Smooth muscle cell (in vitro differentiated cells): ENCODE data around the gene CENPH. TPM values are rescaled to one million over a fixed set of nuclear protein-coding genes. Genes with fewer than 3 reads are reported as not detected.
"Not testable (repeated sequence)": the region's sequence is repeated elsewhere in the genome, so short reads cannot be mapped to it uniquely, and the experiment has no call there.

Experiments
- DNase-seq: peaks from one replicate; lab custom pipeline; 2025; ENCODE audit not compliant: unreplicated experiment; lab: John Stamatoyannopoulos, UW
- H2AFZ ChIP-seq: fragments of 200-600 bp; sonication (generic); 2 replicates; pipeline ENCODE4 v1.6.0; 2016; ENCODE audit warnings: antibody characterized with exemption, low read depth, mild to moderate bottlenecking
- H3F3A ChIP-seq: fragments of 200-600 bp; sonication (generic); 2 replicates; pipeline ENCODE4 v1.6.0; 2017; ENCODE audit warnings: antibody characterized with exemption, low read depth
- H3K27ac ChIP-seq: fragments of 200-600 bp; sonication (generic); 2 replicates; pipeline ENCODE4 v1.5.1; 2016; ENCODE audit warnings: low read depth, mild to moderate bottlenecking
- H3K27me3 ChIP-seq: fragments of 200-600 bp; sonication (generic); 2 replicates; pipeline ENCODE4 v1.6.1; 2016; ENCODE audit warnings: low read depth, mild to moderate bottlenecking
- H3K36me3 ChIP-seq: fragments of 200-600 bp; sonication (generic); 2 replicates; pipeline ENCODE4 v1.5.1; 2016; ENCODE audit warnings: low read depth
- H3K4me1 ChIP-seq: fragments of 200-600 bp; sonication (generic); 2 replicates; pipeline ENCODE4 v1.5.1; 2016; ENCODE audit warnings: low read depth
- H3K4me2 ChIP-seq: fragments of 200-600 bp; sonication (generic); 2 replicates; pipeline ENCODE4 v1.6.0; 2016; ENCODE audit warnings: mild to moderate bottlenecking
- H3K4me3 ChIP-seq: fragments of 200-600 bp; sonication (generic); 2 replicates; pipeline ENCODE4 v1.5.1; 2016; ENCODE audit warnings: mild to moderate bottlenecking
- H3K79me2 ChIP-seq: fragments of 200-600 bp; sonication (generic); 2 replicates; pipeline ENCODE4 v1.6.0; 2016; ENCODE audit warnings: low read depth, mild to moderate bottlenecking
- H3K9ac ChIP-seq: fragments of 200-600 bp; sonication (generic); 2 replicates; pipeline ENCODE4 v1.6.0; 2016; ENCODE audit warnings: low read depth
- H3K9me3 ChIP-seq: fragments of 200-600 bp; sonication (generic); replicated peaks from 2 replicates; pipeline ENCODE4 v1.5.1; 2016; ENCODE audit warnings: low read depth
- H4K20me1 ChIP-seq: fragments of 200-600 bp; sonication (generic); 2 replicates; pipeline ENCODE4 v1.6.0; 2016; ENCODE audit warnings: low read depth
- WGBS: methylation state at CpG from one replicate; pipeline ENCODE4 v1.1.7; 2016; ENCODE audit warnings: low lambda C conversion rate; 5-methylcytosine and 5-hydroxymethylcytosine counted together
- polyA plus RNA-seq: library from polyadenylated mRNA; unstranded; fragments of >200 nt; fragmentation: Nextera tagmentation; extraction: Ambion mirVana; gene quantifications from 2 replicates; pipeline ENCODE4 v1.2.1, GENCODE V29; 2016
- total RNA-seq: library from RNA; depleted of rRNA; stranded (reverse); fragments of >200 nt; gene quantifications from 2 replicates; pipeline ENCODE4 v1.2.3, GENCODE V29; 2014
- TF ChIP-seq, protein P1 (sequence below): fragments of 200-600 bp; sonication (generic); IDR thresholded peaks from 2 replicates; pipeline ENCODE4 v1.5.1; 2017; ENCODE audit warnings: borderline replicate concordance, mild to moderate bottlenecking, antibody characterized with exemption; ENCODE audit not compliant: insufficient read depth, poor library complexity, severe bottlenecking

The CENPH gene
- total and polyA plus RNA-seq, 2 experiments from 2014 or later = 10.5 to 15.5 TPM

GRCh38 chr5:69217548-69218526 lies 28.5 kb downstream of the CENPH start:
- Histone ChIP-seq H3F3A (no peaks in the 10 kb centered on the region), H3K27ac (peak overlapping the region; percentile 63), H3K4me1 (peaks cover 12% of the 10 kb centered on the region), H3K27me3 (no peaks in the 10 kb centered on the region), H4K20me1 (no peaks in the 10 kb centered on the region), H3K36me3 (no peaks in the 10 kb centered on the region), H3K79me2 (peaks cover 38% of the 10 kb centered on the region), H3K9me3 (no peaks in the 10 kb centered on the region), H2AFZ (peak overlapping the region; percentile 86), H3K4me2 (peak overlapping the region; percentile 91), H3K9ac (peak overlapping the region; percentile 40), H3K4me3 (peak overlapping the region; percentile 74)
- TF ChIP-seq, protein P1, sequence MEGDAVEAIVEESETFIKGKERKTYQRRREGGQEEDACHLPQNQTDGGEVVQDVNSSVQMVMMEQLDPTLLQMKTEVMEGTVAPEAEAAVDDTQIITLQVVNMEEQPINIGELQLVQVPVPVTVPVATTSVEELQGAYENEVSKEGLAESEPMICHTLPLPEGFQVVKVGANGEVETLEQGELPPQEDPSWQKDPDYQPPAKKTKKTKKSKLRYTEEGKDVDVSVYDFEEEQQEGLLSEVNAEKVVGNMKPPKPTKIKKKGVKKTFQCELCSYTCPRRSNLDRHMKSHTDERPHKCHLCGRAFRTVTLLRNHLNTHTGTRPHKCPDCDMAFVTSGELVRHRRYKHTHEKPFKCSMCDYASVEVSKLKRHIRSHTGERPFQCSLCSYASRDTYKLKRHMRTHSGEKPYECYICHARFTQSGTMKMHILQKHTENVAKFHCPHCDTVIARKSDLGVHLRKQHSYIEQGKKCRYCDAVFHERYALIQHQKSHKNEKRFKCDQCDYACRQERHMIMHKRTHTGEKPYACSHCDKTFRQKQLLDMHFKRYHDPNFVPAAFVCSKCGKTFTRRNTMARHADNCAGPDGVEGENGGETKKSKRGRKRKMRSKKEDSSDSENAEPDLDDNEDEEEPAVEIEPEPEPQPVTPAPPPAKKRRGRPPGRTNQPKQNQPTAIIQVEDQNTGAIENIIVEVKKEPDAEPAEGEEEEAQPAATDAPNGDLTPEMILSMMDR = peak; percentile 8
- DNase-seq = peak; percentile 78
- under 1% methylated on average over 73 of the region's 73 CpGs for WGBS

GRCh38 chr5:69219939-69220338 lies 30.6 kb downstream of the CENPH start:
- peaks cover 55% of the 10 kb centered on the region for H3K79me2 ChIP-seq

GRCh38 chr5:69220371-69220770 lies 31.0 kb downstream of the CENPH start:
- H3K9ac ChIP-seq, H3K36me3 ChIP-seq, H3K27me3 ChIP-seq, H3K4me2 ChIP-seq, H2AFZ ChIP-seq, H3F3A ChIP-seq, H3K4me3 ChIP-seq, H3K9me3 ChIP-seq, H4K20me1 ChIP-seq, DNase-seq, H3K27ac ChIP-seq: not testable (repeated sequence)
- 97% methylated on average over 18 of the region's 18 CpGs for WGBS
- peaks cover 55% of the 10 kb centered on the region for H3K79me2 ChIP-seq
- peaks cover 12% of the 10 kb centered on the region for H3K4me1 ChIP-seq

More at GRCh38 chr5:69219939-69220338, 30.6 kb downstream of the CENPH start:
- H3K9ac ChIP-seq = no peak overlapping the region
- H3F3A ChIP-seq = no peaks in the 10 kb centered on the region
- H4K20me1 ChIP-seq = no peaks in the 10 kb centered on the region
- H3K27me3 ChIP-seq = no peaks in the 10 kb centered on the region
- no peaks in the 10 kb centered on the region for H3K36me3 ChIP-seq
- no peak for DNase-seq
- H2AFZ ChIP-seq = no peak overlapping the region
- TF ChIP-seq, protein P1 = no peak
- no peaks in the 10 kb centered on the region for H3K9me3 ChIP-seq
- H3K4me3 ChIP-seq = no peak overlapping the region
- no peak overlapping the region for H3K4me2 ChIP-seq
- H3K4me1 ChIP-seq = peaks cover 12% of the 10 kb centered on the region
- H3K27ac ChIP-seq = no peak overlapping the region

DNA sequence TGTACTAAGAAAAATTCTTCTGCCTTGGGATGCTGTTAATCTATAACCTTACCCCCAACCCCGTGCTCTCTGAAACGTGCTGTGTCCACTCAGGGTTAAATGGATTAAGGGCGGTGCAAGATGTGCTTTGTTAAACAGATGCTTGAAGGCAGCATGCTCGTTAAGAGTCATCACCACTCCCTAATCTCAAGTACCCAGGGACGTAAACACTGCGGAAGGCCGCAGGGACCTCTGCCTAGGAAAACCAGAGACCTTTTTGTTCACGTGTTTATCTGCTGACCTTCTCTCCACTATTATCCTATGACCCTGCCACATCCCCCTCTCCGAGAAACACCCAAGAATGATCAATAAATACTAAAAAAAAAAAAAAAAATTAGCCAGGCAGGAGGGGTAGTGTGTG lies 31.4 kb downstream of the CENPH start:
- DNase-seq, H3K27me3 ChIP-seq, H3K27ac ChIP-seq, H3K4me2 ChIP-seq, H4K20me1 ChIP-seq, H3K36me3 ChIP-seq, H3K4me3 ChIP-seq, H3K9ac ChIP-seq, H3F3A ChIP-seq, H2AFZ ChIP-seq, H3K9me3 ChIP-seq: not testable (repeated sequence)
- Histone ChIP-seq H3K79me2 (peaks cover 55% of the 10 kb centered on the region), H3K4me1 (peaks cover 12% of the 10 kb centered on the region)
- WGBS = 90% methylated on average over 9 of the region's 9 CpGs
